HT-29 (cell line): Measurements from ENCODE around the gene ATOH7. TPM values are rescaled to one million over a fixed set of nuclear protein-coding genes. Genes with fewer than 3 reads are reported as not detected.
"Not testable (repeated sequence)": the region's sequence is repeated elsewhere in the genome, so short reads cannot be mapped to it uniquely, and the experiment has no call there.

Experiments
- DNase-seq: peaks from one replicate; pipeline ENCODE4 v3.0.0-alpha.2; 2015; ENCODE audit warnings: low spot score
- total RNA-seq: library from RNA; depleted of rRNA; stranded (reverse); fragments of >200 nt; shearing (Covaris generic); gene quantifications from 2 replicates; pipeline ENCODE4 v1.2.3, GENCODE V29; 2014

ATOH7 gene
- total RNA-seq, 1 experiment from 2014 or later = not detected

DNA sequence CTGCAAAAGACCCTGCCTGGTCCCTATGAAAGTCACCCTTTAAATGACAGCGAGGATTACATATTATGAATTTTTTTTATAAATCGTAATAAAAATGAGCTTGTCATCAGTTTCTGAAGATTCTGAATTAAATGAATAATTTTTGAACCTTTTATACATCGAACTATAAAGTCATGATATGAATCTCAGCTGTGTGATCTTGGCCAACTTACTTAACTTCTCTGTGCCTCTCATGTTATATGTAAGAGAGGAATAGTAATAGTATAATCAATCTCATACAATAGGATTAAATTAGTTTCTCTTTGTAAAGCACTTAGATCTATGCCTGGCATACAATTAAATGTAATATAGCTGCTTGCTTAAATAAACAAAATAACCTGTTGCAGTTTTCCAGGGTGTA, 5.3 kb upstream of the ATOH7 start:
- no peak for DNase-seq

GRCh38 chr10:68235581-68235980, 3.7 kb upstream of the ATOH7 start:
- DNase-seq = no peak

- DNase-seq = no peak
Observed at GRCh38 chr10:68235111-68235510, 3.2 kb upstream of the ATOH7 start.

- DNase-seq = no peak
Observed at GRCh38 chr10:68233046-68233445, 1.1 kb upstream of the ATOH7 start.

DNA sequence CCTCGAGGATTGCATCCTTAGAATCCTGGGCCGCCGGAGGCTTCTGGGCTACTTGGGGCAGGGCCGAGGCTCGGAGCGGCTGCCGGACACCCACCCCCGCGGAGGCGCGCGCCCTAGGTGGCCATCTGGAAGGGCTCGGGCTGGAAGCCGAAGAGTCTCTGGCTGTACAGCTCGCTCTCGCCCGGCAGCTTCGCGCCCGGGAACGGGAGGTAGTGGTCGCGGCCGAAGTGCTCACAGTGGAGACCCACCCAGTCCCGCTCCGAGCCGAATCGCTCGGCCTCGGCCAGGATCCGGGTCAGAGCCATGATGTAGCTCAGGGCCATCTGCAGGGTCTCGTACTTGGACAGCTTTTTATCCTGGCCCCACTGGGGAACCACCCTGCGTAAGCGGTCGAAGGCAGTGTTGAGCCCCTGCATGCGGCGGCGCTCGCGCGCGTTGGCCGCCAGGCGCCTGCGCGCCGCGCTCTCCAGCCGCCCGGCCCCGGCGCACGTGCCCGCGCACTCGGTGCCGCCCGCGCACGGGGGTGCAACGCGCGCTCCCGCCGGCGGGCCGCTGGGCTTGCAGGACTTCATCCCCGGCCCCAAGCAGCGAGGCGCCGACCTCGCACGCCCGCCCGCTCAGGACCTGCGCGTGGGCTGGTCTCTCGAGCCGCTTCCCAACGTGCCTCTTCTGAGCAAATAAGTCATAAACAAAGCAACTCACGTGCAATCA, 652 bp downstream of the ATOH7 start:
- DNase-seq = peak; percentile 63

DNA sequence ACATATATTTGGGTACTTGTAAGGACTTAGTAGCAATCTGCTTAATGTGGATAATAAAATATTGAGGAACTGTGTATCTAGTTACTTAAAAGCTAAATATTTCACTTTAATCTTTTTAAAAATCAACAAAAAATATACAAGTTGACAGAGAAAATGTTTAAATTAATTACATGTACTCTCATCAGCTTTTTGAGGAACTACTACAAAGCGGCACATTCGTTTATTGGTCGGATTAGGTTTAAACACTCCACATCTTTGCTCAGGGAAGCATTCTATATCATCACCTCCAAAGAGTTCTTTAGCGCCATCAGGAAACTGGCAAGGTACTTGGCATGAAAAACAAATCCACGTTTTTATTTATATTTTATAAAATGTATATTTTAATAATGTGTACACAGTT, 1.6 kb downstream of the ATOH7 start:
- DNase-seq = no peak

GRCh38 chr10:68224810-68225209, 7.1 kb downstream of the ATOH7 start:
- no peak for DNase-seq

- DNase-seq = peak; percentile 18
Observed at GRCh38 chr10:68223535-68224165, 8.3 kb downstream of the ATOH7 start.

- DNase-seq = no peak
Observed at GRCh38 chr10:68222391-68222790, 9.5 kb downstream of the ATOH7 start.

- no peak for DNase-seq
Observed at GRCh38 chr10:68221196-68221595, 10.7 kb downstream of the ATOH7 start.

DNA sequence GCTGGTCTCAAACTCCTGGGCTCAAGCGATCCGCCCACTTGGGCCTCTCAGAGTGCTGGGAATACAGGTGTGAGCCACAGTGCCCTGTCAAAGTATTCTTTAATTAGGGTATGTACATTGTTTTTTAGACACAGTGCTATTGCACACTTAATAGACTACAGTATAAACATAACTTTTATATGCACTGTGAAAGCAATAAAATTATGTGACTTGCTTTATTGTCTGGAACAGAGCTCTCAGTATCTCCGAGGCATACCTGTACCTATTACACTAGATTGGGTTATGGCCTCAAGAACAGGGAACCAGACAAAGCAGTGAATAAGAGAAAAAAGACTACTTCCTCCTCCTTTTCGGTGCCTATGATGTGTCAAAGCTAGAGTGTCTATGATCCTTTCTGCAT, 13.1 kb downstream of the ATOH7 start:
- no peak for DNase-seq

DNA sequence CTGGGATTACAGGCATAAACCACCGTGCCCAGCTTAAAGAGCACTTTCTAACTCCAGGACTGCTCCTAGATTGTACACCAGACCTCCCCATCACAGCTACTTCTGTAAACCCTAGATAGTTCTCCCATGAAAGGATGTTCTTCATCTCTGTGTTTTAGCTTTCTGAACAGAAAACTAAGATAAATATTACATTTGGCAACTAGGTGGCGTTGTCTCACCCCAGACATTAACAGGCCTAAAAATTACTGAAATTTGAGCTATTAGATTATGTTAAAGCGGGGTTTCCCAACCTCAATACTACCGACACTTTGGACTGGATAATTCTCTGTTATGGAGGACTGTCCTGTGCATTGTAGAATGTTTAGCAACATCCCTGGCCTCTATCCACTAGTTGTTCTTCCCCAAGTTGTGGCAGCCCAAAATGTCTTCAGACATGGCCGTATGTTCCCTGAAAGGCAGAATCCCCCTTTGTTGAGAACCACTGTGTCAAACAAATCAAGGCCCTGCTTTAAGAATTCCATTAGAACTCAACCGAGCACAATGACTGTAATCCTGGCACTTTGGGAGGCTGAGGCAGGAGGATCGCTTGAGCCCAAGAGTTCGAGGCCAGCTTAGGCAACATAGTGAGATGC, 19.1 kb downstream of the ATOH7 start:
- peak; percentile 47 for DNase-seq

GRCh38 chr10:68211669-68212068, 20.2 kb downstream of the ATOH7 start:
- DNase-seq = no peak

- peak; percentile 91 for DNase-seq
Observed at GRCh38 chr10:68208424-68209042, 23.4 kb downstream of the ATOH7 start.

GRCh38 chr10:68202960-68203353, 29.0 kb downstream of the ATOH7 start:
- DNase-seq = no peak

GRCh38 chr10:68196701-68197100, 35.2 kb downstream of the ATOH7 start:
- DNase-seq = no peak

- not testable (repeated sequence) for DNase-seq
Observed at GRCh38 chr10:68195776-68196175, 36.1 kb downstream of the ATOH7 start.

DNA sequence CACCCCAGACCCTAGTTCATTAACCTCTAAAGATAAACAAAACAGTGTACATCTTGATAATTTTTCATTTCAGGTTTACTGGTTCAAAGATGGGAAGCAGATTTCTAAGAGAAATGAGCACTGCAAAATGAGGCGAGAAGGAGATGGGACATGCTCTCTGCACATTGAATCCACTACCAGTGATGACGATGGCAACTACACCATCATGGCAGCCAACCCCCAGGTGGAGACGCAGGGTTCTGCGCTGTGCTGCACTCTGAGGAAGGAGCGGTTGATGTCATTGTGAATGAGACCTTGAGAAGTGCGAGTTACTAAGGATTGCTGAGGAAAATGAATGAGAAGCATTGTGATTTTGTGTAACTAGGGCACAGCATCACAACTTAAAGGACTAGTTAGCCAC, 37.6 kb downstream of the ATOH7 start:
- DNase-seq = no peak

DNA sequence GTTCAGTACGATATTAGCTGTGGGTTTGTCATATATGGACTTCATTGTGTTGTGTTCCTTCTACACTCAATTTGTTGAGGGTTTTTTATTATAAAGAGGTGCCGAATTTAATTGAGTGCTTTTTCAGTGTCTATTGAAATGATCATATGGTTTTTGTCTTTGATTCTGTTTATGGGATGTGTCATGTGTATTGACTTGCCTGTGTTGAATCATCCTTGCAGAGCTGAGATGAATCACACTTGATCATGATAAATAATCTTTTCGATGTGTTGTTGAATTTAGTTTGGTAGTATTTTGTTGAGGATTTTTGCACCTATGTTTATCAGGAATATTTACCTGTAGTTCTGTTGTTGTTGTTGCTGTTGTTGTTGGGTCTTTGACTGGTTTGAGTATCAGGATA, 39.8 kb downstream of the ATOH7 start:
- DNase-seq = no peak

DNA sequence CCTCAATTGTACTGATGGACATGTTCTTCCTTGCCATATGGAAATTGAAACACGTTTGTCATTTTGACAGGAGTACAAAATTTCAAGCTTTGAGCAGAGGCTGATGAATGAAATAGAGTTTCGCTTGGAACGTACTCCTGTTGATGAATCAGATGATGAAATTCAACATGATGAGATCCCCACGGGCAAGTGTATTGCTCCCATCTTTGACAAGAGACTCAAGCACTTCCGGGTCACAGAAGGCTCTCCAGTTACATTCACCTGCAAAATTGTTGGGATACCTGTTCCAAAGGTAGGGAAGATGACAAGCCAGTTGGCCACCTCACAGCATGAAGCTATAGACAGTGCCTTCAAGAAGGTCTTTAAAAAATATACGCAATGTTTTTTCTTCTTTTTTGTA, 43.1 kb downstream of the ATOH7 start:
- no peak for DNase-seq

- DNase-seq = no peak
Observed at GRCh38 chr10:68185085-68185484, 46.8 kb downstream of the ATOH7 start.

GRCh38 chr10:68184546-68184945, 47.4 kb downstream of the ATOH7 start:
- no peak for DNase-seq
